HCT116 (cell line): ENCODE measurements around the gene CARD14. TPM values are rescaled to one million over a fixed set of nuclear protein-coding genes. Genes with fewer than 3 reads are reported as not detected.
A peak's percentile ranks its signal among the peaks of the same experiment; 100 is the strongest.

Experiments
- ATAC-seq: fragments of 200-7000 bp; cut with Tn5 transposase; 2 replicates; pipeline ENCODE4 v1.9.1; 2020; ENCODE audit warnings: mild to moderate bottlenecking, moderate library complexity
- BruUV-seq: library from RNA; stranded (reverse); fragments of 400-500 nt; replicated peaks from 2 replicates; lab custom pipeline; 2021; lab: Mats Ljungman, UMichigan
- CTCF ChIA-PET: fragments of 300-600 bp; sonication (Branson Sonifier 250); formaldehyde crosslinking; loops from one replicate; lab custom pipeline; 2021; ENCODE audit warnings: antibody characterized with exemption; lab: Charles Lee
- POLR2A ChIA-PET: fragments of 300-600, 350-600 bp; sonication (Branson Sonifier 250); formaldehyde crosslinking; loops from one replicate; lab custom pipeline; 2021; ENCODE audit warnings: antibody characterized with exemption; lab: Charles Lee
- RAD21 ChIA-PET, 2 experiments: fragments of 300-600 bp; sonication (Branson Sonifier 250); formaldehyde crosslinking; loops; one replicate each; lab custom pipeline; 2023; ENCODE audit warnings: low total read pairs in 2 of 2; ENCODE audit not compliant: uncharacterized antibody in 2 of 2, unreplicated experiment in 2 of 2, low non-redundant PET in 1 of 2; lab: Charles Lee
- DNase-seq: peaks from one replicate; pipeline ENCODE4 v3.0.0-alpha.2; 2010; ENCODE audit warnings: low read depth, low spot score
- H2AFZ ChIP-seq: fragments of 200-600 bp; shearing (Covaris generic), sonication (generic); 2 replicates; pipeline ENCODE4 v1.6.1; 2017; ENCODE audit warnings: low read depth, mixed run types, mixed read lengths, antibody characterized with exemption, low read length; ENCODE audit not compliant: poor library complexity, severe bottlenecking
- H3K27ac ChIP-seq: 2 replicates; pipeline ENCODE4 v1.5.1; 2012; ENCODE audit warnings: low read depth, low read length
- H3K27me3 ChIP-seq: fragments of 200-600 bp; sonication (generic); 2 replicates; pipeline ENCODE4 v1.6.1; 2016; ENCODE audit warnings: mixed run types, low read length, mixed read lengths; ENCODE audit not compliant: insufficient read depth
- H3K36me3 ChIP-seq, 2 experiments: fragments of 200-500 bp in 1 of 2; fragments of 200-600 bp in 1 of 2; sonication (Bioruptor generic) in 1 of 2; sonication (generic) in 1 of 2; 2 replicates each; pipeline versions ENCODE4 v1.5.1 to v1.6.1; 2014 to 2016; ENCODE audit warnings: low read length in 2 of 2, inconsistent platforms in 1 of 2, mixed read lengths in 1 of 2, mixed run types in 1 of 2; ENCODE audit not compliant: insufficient read depth in 2 of 2, control insufficient read depth in 1 of 2
- H3K4me1 ChIP-seq, 2 experiments: fragments of 200-600 bp in 1 of 2; sonication (generic) in 1 of 2; 2 replicates each; pipeline versions ENCODE4 v1.5.1 to v1.6.1; 2012 to 2017; ENCODE audit warnings: low read length in 2 of 2, inconsistent platforms in 1 of 2, mild to moderate bottlenecking in 1 of 2, mixed read lengths in 1 of 2, mixed run types in 1 of 2, moderate library complexity in 1 of 2; ENCODE audit not compliant: insufficient read depth in 2 of 2, control insufficient read depth in 1 of 2
- H3K4me2 ChIP-seq: fragments of 200-600 bp; sonication (generic); 2 replicates; pipeline ENCODE4 v1.6.1; 2017; ENCODE audit warnings: mixed run types, low read length, mixed read lengths
- H3K4me3 ChIP-seq, 2 experiments: fragments of 200-600 bp in 1 of 2; sonication (generic) in 1 of 2; replicated peaks in 1 of 2; 2 replicates each; pipeline ENCODE4 v1.5.1; 2011 to 2016; ENCODE audit warnings: low read length in 2 of 2, control low read depth in 1 of 2, low read depth in 1 of 2, mild to moderate bottlenecking in 1 of 2, mixed read lengths in 1 of 2, mixed run types in 1 of 2
- H3K79me2 ChIP-seq: fragments of 200-600 bp; sonication (generic); 2 replicates; pipeline ENCODE4 v1.6.1; 2017; ENCODE audit warnings: mild to moderate bottlenecking, mixed run types, low read length, moderate library complexity, mixed read lengths; ENCODE audit not compliant: insufficient read depth
- H3K9ac ChIP-seq: fragments of 200-600 bp; sonication (generic); 2 replicates; pipeline ENCODE4 v1.6.1; 2016; ENCODE audit warnings: low read length, mixed read lengths
- H3K9me2 ChIP-seq: fragments of 200-600 bp; sonication (generic), shearing (Covaris generic); 2 replicates; pipeline ENCODE4 v1.6.1; 2017; ENCODE audit warnings: mixed run types, mild to moderate bottlenecking, moderate library complexity; ENCODE audit not compliant: insufficient read depth
- H3K9me3 ChIP-seq, 2 experiments: fragments of 200-500 bp in 1 of 2; fragments of 200-600 bp in 1 of 2; sonication (Bioruptor generic) in 1 of 2; sonication (generic) in 1 of 2; 2 replicates each; pipeline ENCODE4 v1.6.1; 2014 to 2017; ENCODE audit warnings: low read length in 2 of 2, mixed read lengths in 2 of 2, inconsistent platforms in 1 of 2, low read depth in 1 of 2, mild to moderate bottlenecking in 1 of 2, mixed run types in 1 of 2, moderate library complexity in 1 of 2; ENCODE audit not compliant: control insufficient read depth in 1 of 2, insufficient read depth in 1 of 2
- H4K20me1 ChIP-seq: fragments of 200-600 bp; sonication (generic), shearing (Covaris generic); 2 replicates; pipeline ENCODE4 v1.6.1; 2017; ENCODE audit warnings: mixed run types, mild to moderate bottlenecking, moderate library complexity; ENCODE audit not compliant: insufficient read depth
- CBX3 ChIP-seq: IDR thresholded peaks from 2 replicates; pipeline ENCODE4 v1.6.1; 2012; ENCODE audit warnings: low read depth
- CTCF ChIP-seq, 3 experiments: fragments of 200-600 bp in 1 of 3; sonication (generic) in 1 of 3; IDR thresholded peaks in 2 of 3; conservative IDR thresholded peaks in 1 of 3; 2 replicates each; pipeline ENCODE4 v1.5.1; 2012 to 2017; ENCODE audit warnings: low read depth in 2 of 3, low read length in 2 of 3, antibody characterized with exemption in 1 of 3, borderline replicate concordance in 1 of 3, control low read depth in 1 of 3, mild to moderate bottlenecking in 1 of 3, mixed read lengths in 1 of 3, mixed run types in 1 of 3, moderate library complexity in 1 of 3; ENCODE audit not compliant: insufficient read depth in 1 of 3
- EGR1 ChIP-seq: IDR thresholded peaks from 2 replicates; pipeline ENCODE4 v1.6.1; 2012; ENCODE audit warnings: low read depth
- ELF1 ChIP-seq: IDR thresholded peaks from 2 replicates; pipeline ENCODE4 v1.6.1; 2012; ENCODE audit warnings: low read depth, borderline replicate concordance
- EZH2 ChIP-seq: fragments of 200-600 bp; sonication (generic); IDR thresholded peaks from 2 replicates; pipeline ENCODE4 v1.6.1; 2017; ENCODE audit warnings: antibody characterized with exemption, mixed run types
- FOSL1 ChIP-seq: IDR thresholded peaks from 2 replicates; pipeline ENCODE4 v1.6.1; 2012; ENCODE audit warnings: low read depth
- POLR2AphosphoS5 ChIP-seq: IDR thresholded peaks from 2 replicates; pipeline ENCODE4 v1.6.1; 2011; ENCODE audit warnings: mild to moderate bottlenecking, low read depth, low read length, moderate library complexity
- RAD21 ChIP-seq: IDR thresholded peaks from 2 replicates; pipeline ENCODE4 v1.6.1; 2012; ENCODE audit warnings: low read depth, mild to moderate bottlenecking
- REST ChIP-seq: IDR thresholded peaks from 2 replicates; pipeline ENCODE4 v1.6.1; 2012; ENCODE audit warnings: low read depth
- SP1 ChIP-seq: IDR thresholded peaks from 2 replicates; pipeline ENCODE4 v1.6.1; 2012; ENCODE audit warnings: low read depth
- SRF ChIP-seq: IDR thresholded peaks from 2 replicates; pipeline ENCODE4 v1.6.1; 2012; ENCODE audit warnings: low read depth
- ZNF274 ChIP-seq: fragments of 200-500 bp; sonication (Bioruptor generic); IDR thresholded peaks from 2 replicates; pipeline ENCODE4 v1.6.1; 2014; ENCODE audit warnings: mild to moderate bottlenecking, low read depth, low read length, inconsistent platforms
- intact Hi-C: fragments of 100-400 bp; cut with micrococcal nuclease; formaldehyde crosslinking; loops from 2 replicates; pipeline ENCODE4 v1.10.0; 2022
- total RNA-seq: library from RNA; stranded (reverse); gene quantifications from one replicate; pipeline ENCODE4 v1.2.1, GENCODE V29; 2021; ENCODE audit not compliant: unreplicated experiment

The CARD14 gene
- total RNA-seq, 1 experiment from 2014 or later: 0.25 TPM

GRCh38 chr17:80251966-80252365, 82.1 kb downstream of the CARD14 start (continued):
- TF ChIP-seq CTCF (IDR thresholded peaks at IDR 0.05 in 2 of 3, conservative IDR thresholded peaks at IDR 0.05 in 1 of 3; ENCODE audit: borderline replicate concordance in 1 of 3, insufficient read depth in 1 of 3, low read depth in 2 of 3, low read length in 2 of 3) (no peak), SP1 (no peak), EZH2 (no peak), ELF1 (no peak), POLR2AphosphoS5 (no peak), EGR1 (no peak), SRF (no peak)

GRCh38 chr17:80252871-80253270, 83.0 kb downstream of the CARD14 start:
- H3K36me3 ChIP-seq: no peaks in the 10 kb centered on the region
- H3K27ac ChIP-seq: peak overlapping the region; percentile 3; the same call in 1 of the 2 replicates
- no peaks in the 10 kb centered on the region for H4K20me1 ChIP-seq
- H3K4me3 ChIP-seq: no peak overlapping the region
- RAD21 ChIA-PET: no interaction called here
- CTCF ChIA-PET: interaction anchor here (1.0 kb wide), 1 partner anchor 151 kb away, joined by 3 read pairs; the partner anchor contains the start of gene GAA
- H3K9ac ChIP-seq: no peak overlapping the region
- H3K9me3 ChIP-seq: no peaks in the 10 kb centered on the region
- peaks cover 32 to 50% of the 10 kb centered on the region in 2 experiments for H3K4me1 ChIP-seq
- H3K79me2 ChIP-seq: no peaks in the 10 kb centered on the region
- TF ChIP-seq RAD21 (peak; percentile 92), ZNF274 (no peak), REST (no peak), CBX3 (no peak), CTCF (IDR thresholded peaks at IDR 0.05 in 2 of 3, conservative IDR thresholded peaks at IDR 0.05 in 1 of 3; ENCODE audit: borderline replicate concordance in 1 of 3, insufficient read depth in 1 of 3, low read depth in 2 of 3, low read length in 2 of 3) (peak; percentile 81 to 94 (median 91)), FOSL1 (no peak)
- intact Hi-C loops: loop anchor here (1.0 to 2.0 kb wide), 4 partner anchors 57 to 244 kb away; partner anchors contain the start of gene GAA
- H3K9me2 ChIP-seq: no peaks in the 10 kb centered on the region
- no peak overlapping the region for H2AFZ ChIP-seq
- POLR2A ChIA-PET: no interaction called here
- no peaks in the 10 kb centered on the region for H3K27me3 ChIP-seq
- peak overlapping the region; percentile 37; the same call in 1 of the 2 replicates for H3K4me2 ChIP-seq
- peak; percentile 46 for DNase-seq
- BruUV-seq: no TSS peak
- peak; percentile 90 for ATAC-seq
